GM04504 (cell line): ENCODE results near the gene CLEC1A.
A peak's percentile ranks its signal among the peaks of the same experiment; 100 is the strongest.

ENCODE experiments used
- DNase-seq: peaks from one replicate; pipeline ENCODE4 v3.0.0-alpha.2; 2012; ENCODE audit warnings: low read depth

The CLEC1A gene, protein sequence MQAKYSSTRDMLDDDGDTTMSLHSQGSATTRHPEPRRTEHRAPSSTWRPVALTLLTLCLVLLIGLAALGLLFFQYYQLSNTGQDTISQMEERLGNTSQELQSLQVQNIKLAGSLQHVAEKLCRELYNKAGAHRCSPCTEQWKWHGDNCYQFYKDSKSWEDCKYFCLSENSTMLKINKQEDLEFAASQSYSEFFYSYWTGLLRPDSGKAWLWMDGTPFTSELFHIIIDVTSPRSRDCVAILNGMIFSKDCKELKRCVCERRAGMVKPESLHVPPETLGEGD

DNA sequence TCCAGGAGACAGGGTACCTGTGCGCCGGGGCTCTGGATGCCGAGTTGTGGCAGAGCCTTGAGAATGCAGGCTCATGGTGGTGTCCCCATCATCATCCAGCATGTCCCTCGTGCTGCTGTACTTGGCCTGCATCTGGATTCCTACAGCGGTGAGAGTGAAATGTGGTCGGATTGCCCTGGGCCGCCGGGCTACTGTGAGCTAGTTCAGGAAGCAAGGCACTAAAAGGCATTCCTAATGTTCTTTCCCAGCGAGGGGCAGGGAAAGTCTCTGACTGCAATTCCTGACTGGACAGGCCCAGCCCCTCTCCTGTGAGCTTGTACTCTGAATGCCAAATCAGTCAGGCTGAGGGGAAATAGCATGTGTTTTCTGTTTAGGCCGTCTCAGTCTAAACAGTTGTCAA, at the start of gene CLEC1A:
Gene CLEC1A (minus strand): TSS at position 195 of the 400 bp plus-strand sequence. CDS start 63 bp downstream, at position 132.
- peak; percentile 9 for DNase-seq

DNA sequence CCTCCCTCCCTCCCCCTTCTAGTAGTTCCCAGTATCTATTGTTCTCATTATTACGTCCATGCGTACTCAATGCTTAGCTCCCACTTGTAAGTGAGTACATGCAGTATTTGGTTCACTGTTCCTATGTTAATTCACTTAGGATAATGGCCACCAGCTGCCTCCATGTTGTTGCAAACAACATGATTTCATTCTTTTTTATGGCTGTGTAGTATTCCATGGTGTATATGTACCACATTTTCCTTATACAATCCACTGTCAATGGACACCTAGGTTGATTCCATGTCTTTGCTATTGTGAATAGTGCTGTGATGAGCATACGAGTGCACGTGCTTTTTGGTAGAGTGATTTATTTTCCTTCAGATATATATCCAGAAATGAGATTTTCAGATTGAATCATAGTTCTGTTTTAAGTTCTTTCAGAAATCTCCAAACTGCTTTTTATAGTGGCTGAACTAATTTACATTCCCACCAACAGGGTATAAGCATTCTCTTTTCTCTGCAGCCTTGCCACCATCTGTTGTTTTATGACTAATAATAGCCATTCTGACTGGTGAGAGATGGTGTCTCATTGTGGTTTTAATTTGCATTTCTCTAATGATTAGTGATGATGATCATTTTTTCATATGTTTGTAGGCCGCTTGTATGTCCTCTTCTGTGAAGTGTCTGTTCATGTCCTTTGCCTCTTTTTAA, 49.1 kb upstream of the CLEC1A start:
- DNase-seq: peak; percentile 31

- DNase-seq: no peak
These were observed 44.3 kb upstream of the CLEC1A start for GRCh38 chr12:10142976-10143589.

- peak; percentile 42 for DNase-seq
These were observed 41.2 kb upstream of the CLEC1A start for GRCh38 chr12:10140001-10140400.

DNA sequence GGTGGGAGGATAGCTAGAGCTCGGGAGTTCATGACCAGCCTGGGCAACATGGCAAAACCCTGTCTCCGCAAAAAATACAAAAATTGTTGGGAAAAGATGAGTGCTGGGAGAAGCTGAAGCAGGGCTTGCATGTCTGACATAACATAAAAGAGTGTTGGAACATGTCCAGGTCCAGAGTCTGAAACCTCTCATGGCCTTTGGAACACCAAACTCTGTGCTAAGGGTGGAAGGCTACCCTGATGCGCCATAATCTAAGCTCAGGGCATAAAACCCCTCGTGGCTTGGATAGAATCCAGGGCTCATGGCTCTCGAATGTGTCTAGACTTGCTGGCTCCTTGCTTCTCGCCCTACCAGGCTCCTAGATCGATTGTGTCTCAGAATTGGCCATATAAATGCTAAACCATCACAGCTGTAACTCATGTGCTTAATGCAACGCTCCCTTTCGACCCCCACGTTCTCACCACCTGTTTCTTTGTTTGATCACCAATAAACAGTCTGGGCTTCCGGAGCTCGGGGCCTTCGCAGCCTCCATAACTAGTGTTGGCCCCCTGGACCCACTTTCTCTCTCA, 37.9 kb upstream of the CLEC1A start:
- no peak for DNase-seq

GRCh38 chr12:10135126-10135525, 36.3 kb upstream of the CLEC1A start:
- DNase-seq: no peak

DNA sequence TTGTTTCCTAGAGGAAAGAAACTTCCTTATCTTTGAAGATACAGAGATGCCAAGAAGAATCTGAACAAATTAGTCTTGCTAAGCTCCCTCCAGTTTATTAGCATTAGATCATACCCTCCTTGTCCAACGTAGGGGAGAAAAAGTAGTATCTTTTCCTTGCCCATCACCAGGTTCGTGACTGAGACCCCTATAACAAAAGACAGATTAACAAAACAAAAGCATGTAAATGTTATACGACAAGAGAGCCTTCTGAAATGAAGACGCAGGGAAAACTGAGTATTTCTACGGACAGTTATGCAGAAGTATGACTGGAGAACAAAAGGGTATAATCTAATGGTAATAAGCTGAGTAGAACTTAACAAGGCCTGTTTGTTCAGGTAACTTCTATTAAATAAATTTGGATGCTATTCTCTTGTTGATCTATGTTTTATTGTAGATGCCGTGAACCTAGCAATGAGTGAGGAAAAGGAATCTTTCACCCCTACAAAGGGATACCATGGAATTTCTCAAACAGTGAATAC, 34.1 kb upstream of the CLEC1A start:
- no peak for DNase-seq

GRCh38 chr12:10131111-10131690, 32.4 kb upstream of the CLEC1A start:
- DNase-seq: no peak

DNA sequence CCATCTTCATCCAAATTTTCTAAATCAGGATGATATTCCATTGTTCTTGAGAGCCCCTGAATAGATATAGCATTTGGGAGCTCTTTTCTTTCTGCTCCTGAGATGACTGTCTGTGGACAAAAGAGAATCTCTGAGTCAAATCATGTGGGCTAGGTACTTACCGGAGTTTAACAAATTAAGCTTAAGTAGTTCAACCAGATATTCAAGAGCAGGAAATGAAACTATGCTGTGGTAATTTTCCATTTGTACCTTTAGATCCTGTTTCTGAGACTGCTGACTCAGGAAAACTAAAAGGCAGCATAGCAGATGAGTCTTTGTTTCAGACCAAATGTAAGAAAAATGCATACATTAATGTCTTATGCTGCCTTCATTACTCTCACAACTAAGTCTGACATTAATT, 31.3 kb upstream of the CLEC1A start, which contains the start of gene CLEC7A:
Gene CLEC7A (minus strand): TSS at position 158 of the 400 bp plus-strand sequence. CDS start 117 bp downstream, at position 41.
- DNase-seq: no peak

- DNase-seq: no peak
These were observed 29.9 kb upstream of the CLEC1A start for GRCh38 chr12:10128687-10129086.

GRCh38 chr12:10126413-10126812, 27.6 kb upstream of the CLEC1A start:
- no peak for DNase-seq

- no peak for DNase-seq
These were observed 23.9 kb upstream of the CLEC1A start for GRCh38 chr12:10122689-10123088.

DNA sequence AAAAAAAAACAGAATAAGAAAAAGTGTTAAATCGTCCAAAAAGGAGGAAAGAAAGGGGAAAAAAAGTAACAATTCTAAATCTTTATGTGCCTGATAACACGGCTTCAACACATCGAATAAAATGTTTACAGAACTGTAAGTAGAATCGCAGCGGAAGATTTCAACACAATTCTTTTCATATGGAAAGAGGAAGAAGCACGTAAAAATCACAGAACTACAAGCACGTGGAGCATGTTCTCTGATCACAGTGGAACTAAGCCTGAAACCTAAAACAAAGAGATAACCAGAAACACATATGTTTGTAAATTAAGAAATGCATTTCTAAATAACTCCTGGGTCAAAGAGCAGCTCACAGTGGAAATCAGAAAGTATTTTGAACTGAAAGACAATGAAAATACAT, 22.5 kb upstream of the CLEC1A start:
- DNase-seq: no peak

- DNase-seq: no peak
These were observed 20.3 kb upstream of the CLEC1A start for GRCh38 chr12:10119066-10119465.

- no peak for DNase-seq
These were observed 17.1 kb upstream of the CLEC1A start for GRCh38 chr12:10115890-10116289.

- DNase-seq: no peak
These were observed 16.5 kb upstream of the CLEC1A start for GRCh38 chr12:10115311-10115710.

DNA sequence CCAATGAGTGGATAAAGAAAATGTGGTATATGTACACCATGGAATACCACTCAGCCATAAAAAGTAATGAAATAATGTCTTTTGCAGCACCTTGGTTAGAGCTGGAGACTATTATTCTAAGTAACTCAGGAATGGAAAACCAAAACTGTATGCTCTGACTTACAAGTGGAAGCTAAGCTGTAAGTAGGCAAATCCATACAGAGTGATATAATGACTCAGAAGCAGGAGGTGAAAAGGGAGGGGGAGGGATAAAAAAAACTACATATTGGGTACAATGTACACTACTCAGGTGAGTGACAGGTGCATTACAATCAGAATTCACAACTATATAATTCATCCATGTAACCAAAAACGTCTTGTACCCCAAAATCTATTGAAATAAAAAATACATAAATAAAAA, 15.1 kb upstream of the CLEC1A start:
- no peak for DNase-seq

- no peak for DNase-seq
These were observed 14.3 kb upstream of the CLEC1A start for GRCh38 chr12:10113075-10113474.

DNA sequence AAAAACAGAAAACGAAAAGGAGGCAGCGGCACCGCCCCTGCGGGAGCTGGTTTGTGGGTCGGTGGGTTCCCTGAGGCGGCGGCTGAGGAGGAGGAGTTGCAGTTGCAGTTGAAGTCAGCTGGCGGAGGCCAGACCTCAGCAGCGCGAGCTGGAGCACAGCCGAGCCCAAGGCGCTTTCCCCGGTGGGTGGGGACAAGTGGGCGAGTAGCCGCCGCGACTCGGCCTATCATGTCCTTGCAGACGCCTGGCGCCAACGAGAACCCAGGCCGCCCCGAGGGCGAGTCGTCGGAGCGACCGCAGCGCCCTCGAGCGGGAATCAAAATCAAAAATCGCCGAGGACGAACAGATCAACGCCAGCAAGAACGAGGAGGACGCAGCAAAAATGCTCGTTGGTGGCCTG, 12.7 kb upstream of the CLEC1A start:
- DNase-seq: no peak

DNA sequence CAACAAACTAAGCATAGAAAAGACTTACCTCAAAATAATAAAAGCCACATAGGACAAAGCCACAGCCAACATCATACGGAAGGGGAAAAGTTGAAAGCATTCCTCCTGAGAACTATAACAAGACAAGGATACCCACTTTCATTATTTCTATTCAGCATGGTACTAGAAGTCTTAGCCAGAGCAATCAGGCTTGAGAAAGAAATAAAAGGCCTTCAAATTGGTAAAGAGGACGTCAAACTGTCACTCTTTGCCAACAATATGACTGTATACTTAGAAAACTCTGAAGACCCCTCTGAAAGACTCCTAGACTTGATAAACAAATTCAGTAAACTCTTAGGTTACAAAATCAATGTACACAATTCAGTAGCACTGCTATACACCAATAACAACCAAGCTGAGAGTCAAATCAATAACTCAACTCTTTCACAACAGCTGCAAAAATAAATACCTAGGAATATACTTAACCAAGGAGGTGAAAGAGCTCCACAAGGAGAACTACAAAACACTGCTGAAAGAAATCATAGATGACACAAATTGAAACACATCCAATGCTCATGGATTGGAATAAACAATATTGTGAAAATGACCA, 11.6 kb upstream of the CLEC1A start:
- DNase-seq: no peak

- DNase-seq: no peak
These were observed 3.5 kb upstream of the CLEC1A start for GRCh38 chr12:10102322-10102721.
